A549 (cell line): ENCODE results near the gene PTGER3.

Source experiments
- CBX2 ChIP-seq: fragments of 200-600 bp; sonication (generic); IDR thresholded peaks from 2 replicates; pipeline ENCODE4 v1.6.1; 2016; ENCODE audit warnings: low read depth, mild to moderate bottlenecking, borderline replicate concordance
- CTCF ChIP-seq: fragments of >200 bp; sonication (Bioruptor Twin); formaldehyde crosslinking; IDR thresholded peaks from 3 replicates; pipeline ENCODE4 v1.5.1; 2016
- GATA3 ChIP-seq: IDR thresholded peaks from 2 replicates; pipeline ENCODE4 v1.6.1; 2012; ENCODE audit warnings: borderline replicate concordance
- MYC ChIP-seq: IDR thresholded peaks from 2 replicates; pipeline ENCODE4 v1.6.1; 2012; ENCODE audit warnings: mild to moderate bottlenecking, inconsistent platforms, low read length, improper control_type of control experiment, borderline replicate concordance
- NFE2L2 ChIP-seq: fragments of 150-350 bp; conservative IDR thresholded peaks from 2 replicates; pipeline ENCODE4 v1.6.1; 2014; ENCODE audit warnings: low read length
- POLR2A ChIP-seq: IDR thresholded peaks from 2 replicates; pipeline ENCODE4 v1.6.1; 2012; ENCODE audit warnings: mild to moderate bottlenecking, low read length
- POLR2AphosphoS2 ChIP-seq: conservative IDR thresholded peaks from 2 replicates; pipeline ENCODE4 v1.6.1; 2012; ENCODE audit warnings: low read length, improper control_type of control experiment, inconsistent platforms
- TF ChIP-seq, protein P1 (sequence below): fragments of 450-650 bp; IDR thresholded peaks from 2 replicates; pipeline ENCODE4 v1.6.1; 2014; ENCODE audit warnings: antibody characterized with exemption

DNA sequence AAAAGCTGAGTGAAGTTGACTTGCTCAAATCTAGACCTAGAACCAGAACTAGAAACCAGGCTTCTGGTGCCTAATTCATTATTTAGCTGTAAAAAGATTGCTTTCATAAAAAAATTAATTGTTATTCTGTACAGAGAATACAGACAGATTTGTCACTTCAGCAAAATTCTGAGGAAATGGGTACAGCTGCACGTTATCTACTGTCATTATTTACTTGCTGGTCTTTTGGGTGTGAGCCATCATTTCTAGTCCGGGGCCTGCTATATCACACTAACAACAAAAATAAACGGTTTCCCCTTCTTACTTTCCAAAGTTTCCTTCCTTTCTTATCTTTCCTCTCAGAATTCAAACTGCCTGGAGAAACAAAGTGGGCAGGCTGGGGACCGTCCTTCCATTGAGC is 68.3 kb downstream of the PTGER3 start:
- no peak for TF ChIP-seq POLR2AphosphoS2
- TF ChIP-seq CTCF = no peak
- TF ChIP-seq GATA3 = no peak
- TF ChIP-seq NFE2L2 = no peak
- no peak for TF ChIP-seq POLR2A
- TF ChIP-seq CBX2 = no peak
- TF ChIP-seq MYC = no peak
- TF ChIP-seq, protein P1, sequence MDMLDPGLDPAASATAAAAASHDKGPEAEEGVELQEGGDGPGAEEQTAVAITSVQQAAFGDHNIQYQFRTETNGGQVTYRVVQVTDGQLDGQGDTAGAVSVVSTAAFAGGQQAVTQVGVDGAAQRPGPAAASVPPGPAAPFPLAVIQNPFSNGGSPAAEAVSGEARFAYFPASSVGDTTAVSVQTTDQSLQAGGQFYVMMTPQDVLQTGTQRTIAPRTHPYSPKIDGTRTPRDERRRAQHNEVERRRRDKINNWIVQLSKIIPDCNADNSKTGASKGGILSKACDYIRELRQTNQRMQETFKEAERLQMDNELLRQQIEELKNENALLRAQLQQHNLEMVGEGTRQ = no peak
